GM12878 (cell line): ENCODE data around the gene DBNDD2. TPM values are rescaled to one million over a fixed set of nuclear protein-coding genes. Genes with fewer than 3 reads are reported as not detected.

Experiments used
- ATAC-seq: fragments of 200-7000 bp; cut with Tn5 transposase; 3 replicates; pipeline ENCODE4 v1.9.1; 2020; ENCODE audit warnings: mild to moderate bottlenecking, moderate library complexity
- BruUV-seq: library from RNA; stranded (reverse); fragments of 400-500 nt; replicated peaks from 2 replicates; lab custom pipeline; 2021; lab: Mats Ljungman, UMichigan
- CTCF ChIA-PET: fragments of 300-600 bp; sonication (Branson Sonifier 250); formaldehyde crosslinking; extraction: SDS; loops from one replicate; lab custom pipeline; 2021; ENCODE audit warnings: inconsistent platforms; lab: Yijun Ruan, JAX
- POLR2A ChIA-PET: fragments of 350-600 bp; formaldehyde crosslinking; extraction: SDS; loops from one replicate; lab custom pipeline; 2021; ENCODE audit warnings: inconsistent platforms; lab: Charles Lee
- RAD21 ChIA-PET: fragments of 300-600 bp; sonication (Branson Sonifier 250); formaldehyde crosslinking; loops from one replicate; lab custom pipeline; 2023; ENCODE audit warnings: antibody characterized with exemption; ENCODE audit not compliant: unreplicated experiment; lab: Charles Lee
- SMC1A ChIA-PET: fragments of 300-600 bp; sonication (Branson Sonifier 250); formaldehyde crosslinking; loops from one replicate; lab custom pipeline; 2023; ENCODE audit not compliant: unreplicated experiment, uncharacterized antibody; lab: Charles Lee
- DNase-seq: peaks from one replicate; pipeline ENCODE4 v3.0.0-alpha.2; 2011; ENCODE audit warnings: low read depth, low spot score
- FAIRE-seq: peaks from 3 replicates; lab custom pipeline; 2011; peaks lifted over from hg19 to GRCh38; lab: Jason Lieb, UNC
- H2AFZ ChIP-seq: 2 replicates; pipeline ENCODE4 v1.6.0; 2011; ENCODE audit warnings: low read depth, low read length, control low read depth; ENCODE audit not compliant: control insufficient read depth
- H3K27ac ChIP-seq: 2 replicates; pipeline ENCODE4 v1.5.1; 2011; ENCODE audit warnings: control low read depth; ENCODE audit not compliant: control insufficient read depth, insufficient read depth
- H3K27me3 ChIP-seq, 2 experiments: replicated peaks in 1 of 2; 2 replicates each; pipeline versions ENCODE4 v1.6.0 to v1.6.1; 2011; ENCODE audit warnings: low read length in 1 of 2; ENCODE audit not compliant: control insufficient read depth in 2 of 2, insufficient read depth in 2 of 2
- H3K36me3 ChIP-seq, 2 experiments: 2 replicates each; pipeline ENCODE4 v1.5.1; 2011; ENCODE audit warnings: low read length in 1 of 2; ENCODE audit not compliant: control insufficient read depth in 2 of 2, insufficient read depth in 2 of 2
- H3K4me1 ChIP-seq: 2 replicates; pipeline ENCODE4 v1.6.1; 2011; ENCODE audit warnings: mild to moderate bottlenecking, low read length, moderate library complexity, mixed read lengths; ENCODE audit not compliant: control insufficient read depth, insufficient read depth
- H3K4me2 ChIP-seq: 2 replicates; pipeline ENCODE4 v1.6.0; 2011; ENCODE audit warnings: control low read depth; ENCODE audit not compliant: control insufficient read depth, insufficient read depth
- H3K4me3 ChIP-seq: fragments of 200-600 bp; sonication (generic); 2 replicates; pipeline ENCODE4 v1.5.1; 2016
- H3K79me2 ChIP-seq: 2 replicates; pipeline ENCODE4 v1.6.0; 2011; ENCODE audit warnings: low read length; ENCODE audit not compliant: control insufficient read depth, insufficient read depth
- H3K9ac ChIP-seq: 2 replicates; pipeline ENCODE4 v1.8.0; 2011; ENCODE audit warnings: low read length, control low read depth, mixed read lengths; ENCODE audit not compliant: control insufficient read depth, insufficient read depth
- H3K9me3 ChIP-seq: replicated peaks from 3 replicates; pipeline ENCODE4 v1.5.1; 2011; ENCODE audit warnings: mild to moderate bottlenecking, low read length; ENCODE audit not compliant: control insufficient read depth, insufficient read depth
- H4K20me1 ChIP-seq: 2 replicates; pipeline ENCODE4 v1.6.0; 2011; ENCODE audit not compliant: control insufficient read depth, insufficient read depth
- ATF7 ChIP-seq: fragments of 450-650 bp; IDR thresholded peaks from 2 replicates; pipeline ENCODE4 v1.6.1; 2016; ENCODE audit warnings: low read depth, mild to moderate bottlenecking
- BMI1 ChIP-seq: fragments of 450-650 bp; IDR thresholded peaks from 2 replicates; pipeline ENCODE4 v1.6.1; 2016; ENCODE audit warnings: mild to moderate bottlenecking, moderate library complexity, borderline replicate concordance
- CBFB ChIP-seq: IDR thresholded peaks from 2 replicates; pipeline ENCODE4 v1.6.1; 2016; ENCODE audit warnings: antibody characterized with exemption, low read depth
- GABPA ChIP-seq: IDR thresholded peaks from 2 replicates; pipeline ENCODE4 v1.6.1; 2014; ENCODE audit warnings: antibody characterized with exemption, low read depth, mild to moderate bottlenecking, inconsistent platforms
- NBN ChIP-seq: fragments of 450-650 bp; IDR thresholded peaks from 2 replicates; pipeline ENCODE4 v1.6.1; 2016
- NFIC ChIP-seq: IDR thresholded peaks from 2 replicates; pipeline ENCODE4 v1.6.1; 2012; ENCODE audit warnings: low read depth, mild to moderate bottlenecking, inconsistent platforms, low read length, moderate library complexity
- NKRF ChIP-seq: fragments of 450-650 bp; conservative IDR thresholded peaks from 2 replicates; pipeline ENCODE4 v1.6.1; 2017; ENCODE audit warnings: mild to moderate bottlenecking, moderate library complexity
- POU2F2 ChIP-seq: IDR thresholded peaks from 3 replicates; pipeline ENCODE4 v1.6.1; 2011; ENCODE audit warnings: low read depth, mild to moderate bottlenecking, low read length, borderline replicate concordance
- RAD21 ChIP-seq: IDR thresholded peaks from 2 replicates; pipeline ENCODE4 v1.6.1; 2011; ENCODE audit warnings: mild to moderate bottlenecking, low read depth, low read length, moderate library complexity; ENCODE audit not compliant: insufficient read depth
- REST ChIP-seq: IDR thresholded peaks from 2 replicates; pipeline ENCODE4 v1.6.1; 2012; ENCODE audit warnings: mild to moderate bottlenecking, low read depth, low read length
- STAT1 ChIP-seq: fragments of 450-650 bp; conservative IDR thresholded peaks from 2 replicates; pipeline ENCODE4 v1.6.1; 2014; ENCODE audit warnings: antibody characterized with exemption, mild to moderate bottlenecking
- TCF12 ChIP-seq: IDR thresholded peaks from 2 replicates; pipeline ENCODE4 v1.6.1; 2011; ENCODE audit warnings: low read depth, mild to moderate bottlenecking, low read length
- TCF7 ChIP-seq: IDR thresholded peaks from 2 replicates; pipeline ENCODE4 v1.6.1; 2014; ENCODE audit warnings: antibody characterized with exemption, borderline replicate concordance
- ZBED1 ChIP-seq: IDR thresholded peaks from 2 replicates; pipeline ENCODE4 v1.6.1; 2016; ENCODE audit warnings: borderline replicate concordance
- ZBTB11 ChIP-seq: fragments of 450-650 bp; formaldehyde crosslinking; IDR thresholded peaks from 2 replicates; pipeline ENCODE4 v1.5.0; 2022; ENCODE audit warnings: mild to moderate bottlenecking, missing genetic modification characterization
- WGBS: methylation state at CpG from one replicate; pipeline ENCODE4 v1.1.6; 2016; ENCODE audit warnings: low lambda C conversion rate; ENCODE audit not compliant: insufficient replicate concordance, insufficient coverage; ENCODE audit errors: missing lambda C conversion rate; 5-methylcytosine and 5-hydroxymethylcytosine counted together
- in situ Hi-C: fragments of 300-500 bp; cut with MboI; formaldehyde crosslinking; loops from 9 replicates; pipeline ENCODE4 v1.14.3; 2018; ENCODE audit warnings: mixed read lengths
- intact Hi-C: fragments of 100-400 bp; cut with micrococcal nuclease; formaldehyde crosslinking; loops from one replicate; pipeline ENCODE4 v1.14.2; 2022; ENCODE audit not compliant: unreplicated experiment
- polyA plus RNA-seq, 11 experiments: library from polyadenylated mRNA; depleted of rRNA in 4 of 11; unstranded in 6 of 11; stranded (reverse) in 5 of 11; fragments of >200 nt; fragmentation: Nextera tagmentation in 4 of 11; fragmentation: Illumina TruSeq in 1 of 11; extraction: Ambion mirVana in 4 of 11; extraction: Trizol in 1 of 11; gene quantifications; 1 replicate in 1 of 11; 2 replicates in 10 of 11; pipeline versions ENCODE4 v1.2.1 to v1.2.3, GENCODE V29; 2011 to 2016; ENCODE audit warnings: inconsistent platforms in 2 of 11, missing spikeins in 2 of 11, low read depth in 1 of 11
- total RNA-seq, 4 experiments: library from RNA; depleted of rRNA in 3 of 4; stranded (reverse); fragments of >200 nt in 3 of 4; fragmentation: Illumina TruSeq in 1 of 4; extraction: Trizol in 1 of 4; gene quantifications; 2 replicates each; pipeline versions ENCODE4 v1.2.1 to v1.2.3, GENCODE V29; 2013 to 2021

Gene DBNDD2
- total and polyA plus RNA-seq, 10 of the 15 experiments (the other 5 are each of a cell fraction or from before 2014, with no cell fraction given) = 0.17 to 5.7 (median 0.49) TPM; not detected in 1

GRCh38 chr20:45378191-45378590, 29.9 kb upstream of the DBNDD2 start, which contains the start of gene TP53TG5:
TP53TG5 (minus strand) TSS chr20:45378325; CDS start chr20:45378236, 89 bp downstream.
- POLR2A ChIA-PET = interaction anchor here (0.9 kb wide), 1 partner anchor 10 kb away, joined by 3 read pairs; no protein-coding TSS in a partner anchor
- Histone ChIP-seq H3K36me3 (no peaks in the 10 kb centered on the region; a peak in 1 of 4 replicates), H3K9me3 (no peaks in the 10 kb centered on the region), H3K4me1 (peaks cover 2% of the 10 kb centered on the region), H2AFZ (no peak within 1 kb of the TSS), H3K4me2 (no peak within 1 kb of the TSS), H4K20me1 (no peaks in the 10 kb centered on the region), H3K4me3 (no peak within 1 kb of the TSS), H3K27ac (no peak within 1 kb of the TSS), H3K27me3 (no peaks in the 10 kb centered on the region), H3K9ac (no peak within 1 kb of the TSS), H3K79me2 (no peaks in the 10 kb centered on the region)
- in situ Hi-C loops (no loop called here), intact Hi-C loops (no loop called here)
- DNase-seq (no peak), FAIRE-seq (no peak), ATAC-seq (no peak)
- RAD21 ChIA-PET = no interaction called here
- no TSS peak for BruUV-seq
- SMC1A ChIA-PET = interaction anchor here (19.8 kb wide), 1 partner anchor 57 kb away, joined by 440 read pairs; no protein-coding TSS in a partner anchor
- 67% methylated on average over 1 of the region's 1 CpG for WGBS
- CTCF ChIA-PET = interaction anchor here (1.1 to 2.8 kb wide), 3 partner anchors 15 to 75 kb away, joined by 3 to 8 read pairs (median 4); partner anchors contain the start of gene SYS1
- TF ChIP-seq ZBED1 (no peak), NKRF (no peak), TCF7 (no peak), ATF7 (no peak), TCF12 (no peak), NFIC (no peak), STAT1 (no peak), CBFB (no peak), BMI1 (no peak), RAD21 (no peak), POU2F2 (no peak), REST (no peak), ZBTB11 (CRISPR knock-in tag) (no peak), GABPA (no peak), NBN (no peak)
